Spleen (tissue), 11 donors: Measurements from ENCODE around the gene FAR2. TPM values are rescaled to one million over a fixed set of nuclear protein-coding genes. Genes with fewer than 3 reads are reported as not detected.
A peak's percentile ranks its signal among the peaks of the same experiment; 100 is the strongest.

Experiments used
- DNase-seq: peaks from one replicate; pipeline ENCODE4 v3.0.0-alpha.2; 2020
- H3K27ac ChIP-seq, 8 donors: fragments of 200-600 bp; sonication (generic) in 7 of 8; 1 replicate in 4 of 8; 2 replicates in 4 of 8; pipeline versions ENCODE4 v1.5.0 to v1.8.0; 2016 to 2021; ENCODE audit warnings: inconsistent platforms in 4 of 8, mild to moderate bottlenecking in 4 of 8, moderate library complexity in 1 of 8
- H3K27me3 ChIP-seq, 7 donors: fragments of 200-600 bp; sonication (generic) in 6 of 7; replicated peaks in 1 of 7; 1 replicate in 4 of 7; 2 replicates in 3 of 7; pipeline versions ENCODE4 v1.5.0 to v1.8.0; 2016 to 2021; ENCODE audit warnings: inconsistent platforms in 3 of 7, mild to moderate bottlenecking in 1 of 7
- H3K36me3 ChIP-seq, 6 donors: fragments of 200-600 bp; sonication (generic) in 5 of 6; 1 replicate in 4 of 6; 2 replicates in 2 of 6; pipeline versions ENCODE4 v1.5.0 to v1.8.0; 2016 to 2021; ENCODE audit warnings: inconsistent platforms in 2 of 6
- H3K4me1 ChIP-seq, 6 donors: fragments of 200-600 bp; sonication (generic) in 5 of 6; 1 replicate in 3 of 6; 2 replicates in 3 of 6; pipeline versions ENCODE4 v1.5.0 to v1.8.0; 2016 to 2021; ENCODE audit warnings: inconsistent platforms in 3 of 6
- H3K4me3 ChIP-seq, 8 donors: fragments of 200-600 bp; sonication (generic) in 7 of 8; 1 replicate in 4 of 8; 2 replicates in 4 of 8; pipeline versions ENCODE4 v1.5.0 to v1.8.0; 2016 to 2021; ENCODE audit warnings: inconsistent platforms in 4 of 8, mild to moderate bottlenecking in 4 of 8, moderate library complexity in 2 of 8
- H3K9me3 ChIP-seq, 8 donors: fragments of 200-600 bp; sonication (generic) in 7 of 8; 1 replicate in 4 of 8; 2 replicates in 4 of 8; pipeline versions ENCODE4 v1.5.0 to v1.8.0; 2016 to 2021; ENCODE audit warnings: inconsistent platforms in 4 of 8
- POLR2A ChIP-seq, 3 donors: fragments of 450-650 bp; IDR thresholded peaks; one replicate each; pipeline ENCODE4 v1.5.1; 2017; ENCODE audit warnings: antibody characterized with exemption in 3 of 3, mild to moderate bottlenecking in 1 of 3
- POLR2AphosphoS5 ChIP-seq, 3 donors: sonication (generic); formaldehyde crosslinking; IDR thresholded peaks; one replicate each; pipeline ENCODE4 v1.5.1; 2017; ENCODE audit warnings: antibody characterized with exemption in 3 of 3
- WGBS, 5 donors: extraction: QIAGEN DNeasy Blood & Tissue Kit in 3 of 5; methylation state at CpG; one replicate each; pipeline versions ENCODE4 v1.1.5 to v1.1.7; 2013 to 2018; 5-methylcytosine and 5-hydroxymethylcytosine counted together
- intact Hi-C: fragments of 100-400 bp; cut with DNase I; formaldehyde crosslinking; loops from one replicate; pipeline ENCODE4 v1.15.0; 2023; ENCODE audit warnings: low total_unique reads
- polyA plus RNA-seq, 3 donors: library from polyadenylated mRNA; stranded (reverse); fragments of 200-250 nt; gene quantifications; one replicate each; pipeline ENCODE4 v1.2.1, GENCODE V29; 2013
- total RNA-seq, 7 donors: library from RNA; depleted of rRNA in 3 of 7; stranded (reverse); fragments of >200 nt in 3 of 7; fragmentation: NEBNext Ultra II Directional in 4 of 7; extraction: Animal tissue kit (Norgen Biotek cat#: 25700) in 4 of 7; gene quantifications; one replicate each; pipeline versions ENCODE4 v1.1.0 to v1.2.1, GENCODE V29; 2016 to 2021
- TF ChIP-seq, protein P1 (sequence below), 11 experiments: fragments of 200-600 bp in 7 of 11; fragments of 450-650 bp in 4 of 11; sonication (generic) in 4 of 11; IDR thresholded peaks in 8 of 11; conservative IDR thresholded peaks in 3 of 11; 1 replicate in 7 of 11; 2 replicates in 4 of 11; pipeline versions ENCODE4 v1.4.0 to v1.8.0; 2016 to 2021; ENCODE audit warnings: antibody characterized with exemption in 11 of 11, inconsistent platforms in 4 of 11, mild to moderate bottlenecking in 1 of 11
- donor health status: healthy with polysubstance abuse.
- donor health status: DM: no; HTN: no; CAD: no; lungs with moderate emphysema.
- donor health status: DM: no; HTN: no; CAD: no.
- donor health status: Bipolar disorder and iron deficiency.
- donor health status: healthy.
- donor health status: DM: no; HTN: no; CAD: no.
- donor health status: DM: yes; HTN: yes; CAD: no.

FAR2 gene
- total and polyA plus RNA-seq, 10 donors, result 2.9 to 51.8 (median 29.2) TPM

DNA sequence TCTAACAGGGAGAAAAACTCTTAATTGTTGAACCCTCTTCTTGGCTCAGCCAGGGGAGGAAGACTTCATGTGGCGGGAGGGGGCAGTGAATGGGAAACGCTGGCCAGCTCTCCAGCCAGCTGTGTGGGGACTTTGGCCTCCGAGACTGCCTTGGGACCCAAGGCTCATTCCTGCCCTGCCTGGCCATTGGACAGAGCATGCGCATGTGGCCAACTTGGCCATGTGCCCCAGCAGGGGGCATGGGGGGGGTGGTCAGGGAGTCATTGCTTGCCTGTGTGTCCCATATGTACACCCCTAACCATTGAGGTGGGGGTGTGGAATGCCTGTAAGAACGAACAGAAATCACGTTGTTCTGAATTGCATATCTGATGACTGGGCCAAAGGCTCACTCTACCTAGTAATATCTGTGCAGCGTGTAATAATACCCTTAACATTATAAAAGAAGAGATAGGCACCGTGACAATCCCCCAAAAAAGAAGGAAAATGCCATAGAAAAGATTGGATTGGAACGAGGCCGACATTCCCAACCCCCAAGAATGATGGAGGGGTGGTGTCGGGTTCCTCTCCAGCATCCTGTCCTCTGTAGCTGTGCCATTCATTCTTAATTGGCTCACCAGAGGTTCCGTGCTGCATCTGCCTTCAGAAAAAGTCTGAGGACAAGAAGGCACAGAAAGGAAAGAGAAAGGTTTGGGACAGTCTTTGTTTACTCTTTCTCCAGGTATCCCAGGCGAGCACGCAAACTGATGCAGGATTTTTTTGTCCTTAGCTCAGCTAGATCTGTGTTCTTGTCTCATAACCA is 3.5 kb upstream of the FAR2 start:
- H3K27me3 ChIP-seq, result peaks cover 0 to 24% (median 9%) of the 10 kb centered on the region in 7 donors
- peaks cover 0 to 34% (median 21%) of the 10 kb centered on the region in 6 donors for H3K4me1 ChIP-seq
- no peaks in the 10 kb centered on the region for H3K36me3 ChIP-seq
- peaks cover 0 to 14% (median 9%) of the 10 kb centered on the region in 8 donors for H3K9me3 ChIP-seq
- DNase-seq, result no peak
- no peak overlapping the region for H3K4me3 ChIP-seq
- H3K27ac ChIP-seq, result no peak overlapping the region
- WGBS, 5 donors, result 89 to 96% (median 92%) methylated on average over 14 of the region's 14 CpGs
- no peak for TF ChIP-seq POLR2AphosphoS5 (IDR thresholded peaks at IDR 0.05)
- no peak for TF ChIP-seq POLR2A (IDR thresholded peaks at IDR 0.05)
- TF ChIP-seq, protein P1, sequence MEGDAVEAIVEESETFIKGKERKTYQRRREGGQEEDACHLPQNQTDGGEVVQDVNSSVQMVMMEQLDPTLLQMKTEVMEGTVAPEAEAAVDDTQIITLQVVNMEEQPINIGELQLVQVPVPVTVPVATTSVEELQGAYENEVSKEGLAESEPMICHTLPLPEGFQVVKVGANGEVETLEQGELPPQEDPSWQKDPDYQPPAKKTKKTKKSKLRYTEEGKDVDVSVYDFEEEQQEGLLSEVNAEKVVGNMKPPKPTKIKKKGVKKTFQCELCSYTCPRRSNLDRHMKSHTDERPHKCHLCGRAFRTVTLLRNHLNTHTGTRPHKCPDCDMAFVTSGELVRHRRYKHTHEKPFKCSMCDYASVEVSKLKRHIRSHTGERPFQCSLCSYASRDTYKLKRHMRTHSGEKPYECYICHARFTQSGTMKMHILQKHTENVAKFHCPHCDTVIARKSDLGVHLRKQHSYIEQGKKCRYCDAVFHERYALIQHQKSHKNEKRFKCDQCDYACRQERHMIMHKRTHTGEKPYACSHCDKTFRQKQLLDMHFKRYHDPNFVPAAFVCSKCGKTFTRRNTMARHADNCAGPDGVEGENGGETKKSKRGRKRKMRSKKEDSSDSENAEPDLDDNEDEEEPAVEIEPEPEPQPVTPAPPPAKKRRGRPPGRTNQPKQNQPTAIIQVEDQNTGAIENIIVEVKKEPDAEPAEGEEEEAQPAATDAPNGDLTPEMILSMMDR (IDR thresholded peaks at IDR 0.05 in 8 of 11, conservative IDR thresholded peaks at IDR 0.05 in 3 of 11), result no peak
- intact Hi-C loops, result no loop called here

DNA sequence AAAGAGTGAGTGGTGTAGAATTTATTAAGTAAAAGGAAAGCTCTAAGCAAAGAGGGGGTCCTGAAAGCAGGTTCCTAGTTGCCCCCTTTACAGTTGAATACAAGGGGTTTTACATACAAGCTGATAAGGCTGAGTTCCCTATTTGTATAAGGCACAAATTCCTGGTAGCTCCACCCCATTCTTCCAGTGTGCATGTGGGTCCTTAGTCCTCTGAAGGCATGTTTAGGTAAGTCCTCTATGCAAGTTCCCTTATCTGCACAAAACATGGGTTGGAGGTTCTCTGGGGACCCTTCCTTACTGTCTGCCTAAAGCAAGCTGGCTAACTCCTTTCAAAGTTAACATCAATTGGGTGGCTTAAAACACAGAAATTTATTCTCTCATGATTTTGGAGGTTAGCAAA is 2.9 kb upstream of the FAR2 start:
- Histone ChIP-seq H3K4me3 (no peak overlapping the region), H3K9me3 (peaks cover 0 to 11% (median 4%) of the 10 kb centered on the region in 8 donors), H3K27me3 (peaks cover 0 to 24% (median 9%) of the 10 kb centered on the region in 7 donors), H3K36me3 (no peaks in the 10 kb centered on the region), H3K27ac (no peak overlapping the region), H3K4me1 (peaks cover 0 to 41% (median 25%) of the 10 kb centered on the region in 6 donors)
- no peak for TF ChIP-seq POLR2AphosphoS5 (IDR thresholded peaks at IDR 0.05)
- no peak for TF ChIP-seq POLR2A (IDR thresholded peaks at IDR 0.05)
- TF ChIP-seq, protein P1 (IDR thresholded peaks at IDR 0.05 in 8 of 11, conservative IDR thresholded peaks at IDR 0.05 in 3 of 11), result no peak
- intact Hi-C loops, result no loop called here
- no peak for DNase-seq

DNA sequence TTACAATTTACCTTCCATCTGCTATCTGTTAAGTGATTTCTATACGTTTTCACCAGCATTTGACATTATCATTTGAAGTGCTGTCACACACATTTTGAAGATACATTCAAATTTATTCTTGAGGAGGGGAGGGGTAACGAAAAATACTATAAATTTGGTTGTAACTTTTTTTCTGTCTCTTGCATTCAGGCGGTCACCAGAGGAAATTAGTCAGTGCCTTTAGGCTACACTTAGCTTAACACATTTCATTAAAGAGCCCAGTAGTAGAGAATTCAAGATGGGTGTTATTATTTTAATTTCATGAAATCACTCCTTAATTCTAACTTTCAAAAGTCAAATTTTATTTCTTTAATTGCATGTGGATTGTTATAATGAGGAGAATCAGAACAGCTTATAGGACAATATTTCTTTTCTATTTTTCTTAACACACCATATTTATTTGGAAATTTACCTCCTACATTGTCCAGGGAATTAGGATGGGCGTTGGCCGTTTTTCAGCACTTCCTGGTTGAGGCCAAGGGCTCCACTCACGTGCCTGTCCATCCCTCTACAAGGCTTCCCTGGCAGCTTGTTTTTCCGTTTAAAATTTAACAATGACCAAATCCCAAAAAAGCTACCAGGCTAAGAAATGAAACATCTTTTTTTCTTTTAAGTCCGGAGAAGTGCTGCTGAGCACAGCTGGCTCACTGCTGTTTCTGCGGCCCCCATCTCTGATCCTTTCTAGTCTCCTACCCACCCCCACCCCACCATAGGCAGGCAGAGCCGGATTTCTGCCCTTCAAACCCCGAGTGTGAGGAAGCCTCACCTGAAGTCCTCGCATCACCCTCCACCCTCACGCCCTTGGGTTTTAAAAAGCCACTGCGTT is 1.1 kb upstream of the FAR2 start:
- H3K36me3 ChIP-seq, result no peaks in the 10 kb centered on the region
- peaks cover 8 to 58% (median 40%) of the 10 kb centered on the region in 6 donors for H3K4me1 ChIP-seq
- intact Hi-C loops, result no loop called here
- peak overlapping the region; percentile 76 to 97 (median 91) for H3K27ac ChIP-seq
- peaks cover 0 to 24% (median 9%) of the 10 kb centered on the region in 7 donors for H3K27me3 ChIP-seq
- TF ChIP-seq, protein P1 (IDR thresholded peaks at IDR 0.05 in 8 of 11, conservative IDR thresholded peaks at IDR 0.05 in 3 of 11), result no peak
- TF ChIP-seq POLR2AphosphoS5 (IDR thresholded peaks at IDR 0.05), result peak in 1 of 3 donors; percentile 45
- 8 to 11% (median 11%) methylated on average over 14 of the region's 14 CpGs for WGBS, 5 donors
- DNase-seq, result peak; percentile 81
- H3K9me3 ChIP-seq, result no peaks in the 10 kb centered on the region
- H3K4me3 ChIP-seq, result peak overlapping the region; percentile 67 to 81 (median 74)

DNA sequence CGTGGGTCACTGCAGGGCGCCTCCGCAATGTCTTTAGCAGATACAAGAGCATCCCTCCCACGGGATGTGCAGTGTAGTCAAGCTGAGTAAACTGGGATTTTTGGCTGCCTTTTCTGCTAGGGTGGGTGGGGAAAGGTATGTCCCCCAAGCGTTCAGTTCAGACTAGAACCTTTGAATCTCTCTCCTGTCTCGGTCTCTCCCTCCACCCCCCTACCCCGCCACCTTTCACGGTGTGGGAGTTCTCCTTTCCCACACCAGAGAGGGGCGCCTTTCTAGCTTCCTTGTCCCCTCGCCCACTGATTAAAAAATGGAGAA is 525 bp upstream of the FAR2 start:
- TF ChIP-seq, protein P1 (IDR thresholded peaks at IDR 0.05 in 8 of 11, conservative IDR thresholded peaks at IDR 0.05 in 3 of 11), result no peak
- no peak for TF ChIP-seq POLR2A (IDR thresholded peaks at IDR 0.05)
- no peak for TF ChIP-seq POLR2AphosphoS5 (IDR thresholded peaks at IDR 0.05)
- peaks cover 14 to 64% (median 46%) of the 10 kb centered on the region in 6 donors for H3K4me1 ChIP-seq
- H3K9me3 ChIP-seq, result no peaks in the 10 kb centered on the region
- H3K27ac ChIP-seq, result peak overlapping the region; percentile 76 to 97 (median 91)
- no peak for DNase-seq
- WGBS, 5 donors, result 0 to 2% (median 1%) methylated on average over 10 of the region's 10 CpGs
- H3K36me3 ChIP-seq, result no peaks in the 10 kb centered on the region
- H3K4me3 ChIP-seq, result peak overlapping the region; percentile 67 to 81 (median 74)
- peaks cover 0 to 24% (median 9%) of the 10 kb centered on the region in 7 donors for H3K27me3 ChIP-seq
- intact Hi-C loops, result no loop called here
